GM21367 (cell line): ENCODE measurements around the gene ISLR.

Experiments
- ATAC-seq: cut with Tn5 transposase; IDR thresholded peaks from one replicate; pipeline ENCODE4 v1.9.1; 2021; ENCODE audit not compliant: unreplicated experiment

The ISLR gene

GRCh38 chr15:74192751-74193150 is 19.2 kb downstream of the ISLR start:
- no peak for ATAC-seq

DNA sequence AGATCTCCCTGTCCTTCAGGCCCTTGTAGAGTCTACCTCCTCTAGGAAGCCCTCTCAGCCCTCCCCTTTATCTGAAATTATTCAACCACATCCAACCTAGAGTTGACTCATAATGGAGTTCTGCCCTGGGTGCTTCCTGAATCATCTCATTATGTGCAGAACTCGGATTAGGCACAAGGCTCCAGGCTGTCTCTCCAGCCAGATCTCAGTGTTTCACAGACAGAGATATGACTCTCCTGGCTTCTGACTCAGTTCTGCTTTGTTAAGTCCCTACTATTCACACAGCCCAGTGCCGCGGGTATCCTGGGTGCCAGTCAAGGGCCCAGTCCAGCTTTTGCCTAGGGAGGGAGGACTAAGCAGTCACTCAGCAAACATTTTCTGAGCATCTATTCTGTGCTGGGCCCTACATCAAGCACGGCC is 19.8 kb downstream of the ISLR start:
- ATAC-seq = no peak

- no peak for ATAC-seq
These were observed 20.4 kb downstream of the ISLR start for GRCh38 chr15:74193905-74194304.

DNA sequence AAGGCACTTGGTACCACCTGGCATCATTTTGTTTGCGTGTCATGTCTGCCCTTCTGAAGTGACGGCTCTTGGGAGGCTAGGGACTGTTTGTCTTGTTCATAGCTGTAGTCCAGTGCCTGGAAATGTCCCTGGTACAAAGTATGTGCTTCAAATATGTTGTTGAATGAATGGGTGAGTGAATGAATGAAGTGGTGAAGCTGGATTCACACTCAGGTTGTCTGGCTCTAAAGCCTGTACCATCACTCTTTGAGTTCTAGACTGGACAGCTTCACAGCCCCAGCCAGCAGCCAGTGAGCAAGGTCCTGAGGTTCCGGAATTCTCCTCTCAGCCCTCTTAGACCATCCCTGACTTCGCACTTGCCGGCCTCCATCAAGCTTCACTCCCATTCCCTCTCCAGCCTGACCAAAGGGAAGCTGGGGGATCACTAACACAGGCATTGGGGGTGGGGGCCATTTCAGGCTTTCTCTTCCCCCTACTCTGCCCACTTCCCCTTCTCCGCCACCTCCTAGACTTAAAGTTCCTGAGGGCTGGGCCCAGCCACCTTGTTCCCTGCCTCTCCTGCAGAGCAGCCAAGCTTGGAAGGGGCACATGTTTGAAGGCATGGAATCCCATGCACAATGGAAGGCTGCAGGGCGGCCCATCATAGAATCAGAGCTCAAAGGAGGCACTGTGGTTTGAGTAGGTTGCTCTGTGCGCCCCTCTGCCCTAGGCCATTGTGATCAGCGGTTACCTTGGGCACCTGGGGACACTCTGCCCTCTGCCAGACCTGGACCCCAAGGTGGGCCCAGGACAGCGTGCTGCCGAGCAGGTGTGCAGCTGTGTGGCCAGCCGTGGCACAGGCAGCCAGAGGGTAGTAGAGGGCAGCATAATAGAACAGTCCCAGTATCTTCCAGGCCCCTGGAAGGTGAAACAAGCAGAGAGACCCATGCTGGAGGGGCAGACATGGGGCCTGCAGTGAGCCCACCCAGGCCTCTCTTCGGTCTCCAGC is 21.4 kb downstream of the ISLR start:
- no peak for ATAC-seq

DNA sequence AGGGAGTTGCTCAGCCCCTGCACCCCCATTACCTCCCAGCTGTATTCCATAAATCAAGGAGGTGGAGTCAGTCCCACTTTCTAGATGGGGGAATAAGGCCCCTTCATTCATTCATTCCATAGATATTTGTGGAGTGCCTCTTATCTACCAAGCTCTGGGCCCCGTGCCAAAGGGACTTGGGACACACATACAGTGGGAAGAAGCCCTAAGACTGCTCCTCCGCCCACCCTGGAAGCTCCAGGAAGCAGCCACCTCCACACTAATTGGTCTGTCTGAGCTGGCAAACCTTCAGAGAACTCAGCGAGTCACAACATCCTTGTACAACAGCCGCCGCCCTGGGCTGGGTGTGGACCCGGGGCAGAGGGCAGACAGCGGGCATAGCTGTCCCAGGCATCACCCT is 22.7 kb downstream of the ISLR start:
- ATAC-seq = no peak

GRCh38 chr15:74197176-74197965 is 23.9 kb downstream of the ISLR start:
- ATAC-seq = no peak

- ATAC-seq = no peak
These were observed 25.8 kb downstream of the ISLR start for GRCh38 chr15:74199297-74199652.

- no peak for ATAC-seq
These were observed 26.9 kb downstream of the ISLR start for GRCh38 chr15:74200412-74200815.

DNA sequence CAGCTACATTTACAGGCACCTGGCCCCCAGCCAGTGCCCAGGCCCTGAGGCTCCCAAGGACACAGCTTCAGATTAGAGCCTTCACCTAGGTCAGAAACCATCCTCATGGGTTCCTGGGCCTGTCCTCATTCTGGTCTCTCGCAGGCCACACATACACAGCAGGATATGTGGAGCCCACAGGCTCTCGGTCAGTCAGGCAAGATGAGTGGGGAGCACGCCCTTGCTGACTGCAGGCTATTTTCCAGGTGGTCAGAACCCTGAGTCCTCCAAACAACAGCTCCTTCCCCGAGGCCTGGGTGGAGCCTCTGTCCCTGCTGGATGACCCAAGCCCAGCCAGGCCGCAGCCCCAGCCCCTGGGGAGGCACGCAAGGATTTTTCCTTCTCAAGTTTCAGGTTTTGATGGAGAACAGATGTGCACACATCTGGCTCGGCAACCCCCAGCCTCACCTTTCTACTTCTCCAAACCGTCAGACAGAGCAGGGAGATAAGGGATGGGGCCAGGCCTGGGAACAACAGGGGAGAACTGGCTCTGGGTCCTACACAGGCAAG is 27.4 kb downstream of the ISLR start:
- no peak for ATAC-seq

- no peak for ATAC-seq
These were observed 28.4 kb downstream of the ISLR start for GRCh38 chr15:74201710-74202420.

DNA sequence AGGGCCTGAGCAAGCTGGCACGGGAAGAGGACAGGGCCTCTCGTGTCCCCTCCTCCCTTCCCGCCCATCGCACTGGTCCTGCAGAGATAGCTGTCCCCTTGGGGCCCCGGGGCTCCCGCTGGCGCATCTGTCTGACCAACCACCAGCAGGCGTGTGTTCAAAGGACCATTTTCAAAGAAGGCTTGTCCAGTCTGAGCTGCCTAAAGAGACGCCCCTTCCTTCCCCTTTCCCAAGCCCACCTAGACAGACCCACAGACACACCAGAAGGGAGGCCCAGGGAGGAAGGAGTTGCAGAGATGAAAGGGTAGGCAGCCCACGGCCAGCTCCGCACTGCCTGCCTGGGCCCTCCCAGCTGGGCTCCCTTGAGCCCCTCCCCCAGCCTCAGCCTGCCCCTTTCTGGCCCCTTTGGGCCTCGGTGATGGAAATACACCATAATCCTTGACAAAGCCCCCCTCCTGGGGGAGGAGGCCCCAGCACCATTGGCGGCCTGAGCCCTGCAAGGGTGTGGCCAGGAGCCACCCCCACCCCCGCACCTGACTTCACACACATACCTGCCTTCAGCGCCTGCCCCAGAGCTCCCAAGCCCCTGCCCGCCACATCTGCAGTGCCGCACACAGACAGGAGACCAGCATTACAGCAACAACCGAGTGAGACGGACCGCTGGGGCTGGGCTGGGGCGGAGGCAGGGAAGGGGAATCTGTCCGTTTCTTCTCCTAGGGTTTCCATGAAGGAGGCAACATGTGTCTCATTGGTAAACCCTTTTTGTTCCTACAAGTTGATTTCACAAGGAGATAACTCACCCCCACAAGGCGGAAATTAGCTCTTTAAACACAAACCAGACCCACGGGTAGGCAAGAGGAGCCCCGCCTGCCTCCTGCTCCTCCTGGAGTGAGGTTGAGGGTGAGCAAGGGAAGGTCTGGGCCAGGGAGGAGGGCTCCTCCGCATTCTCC is 29.2 kb downstream of the ISLR start, which contains the start of gene STRA6:
Gene STRA6, minus strand, starts transcription at position 336 of the 950 bp plus-strand sequence. CDS start 520 bp downstream, outside the sequence.
- ATAC-seq = no peak

DNA sequence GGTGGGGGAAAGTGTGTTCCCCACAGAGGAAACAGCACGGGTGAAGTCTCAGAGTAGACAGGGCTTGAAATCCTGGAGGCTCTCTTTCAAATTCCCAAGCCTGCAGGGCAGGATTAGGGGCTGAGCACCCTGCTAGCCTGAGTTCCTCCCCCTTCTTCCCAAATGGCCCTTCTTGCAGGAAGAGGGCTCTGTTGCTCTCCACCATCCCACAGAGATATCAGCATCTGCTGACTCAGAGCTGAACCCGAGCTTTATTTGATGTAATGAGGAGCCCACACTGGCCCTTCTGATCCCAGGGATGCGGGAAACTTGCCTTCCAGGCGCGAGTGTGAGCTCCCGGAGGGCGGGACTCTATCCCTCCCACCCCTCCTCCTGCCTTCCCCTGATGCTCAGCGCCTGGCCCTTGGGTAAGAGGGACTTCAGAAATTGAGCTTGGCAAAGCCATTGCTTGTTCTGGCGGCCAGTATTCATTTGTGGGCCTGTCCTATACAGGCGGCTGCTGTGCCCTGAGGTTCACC is 30.5 kb downstream of the ISLR start:
- no peak for ATAC-seq

DNA sequence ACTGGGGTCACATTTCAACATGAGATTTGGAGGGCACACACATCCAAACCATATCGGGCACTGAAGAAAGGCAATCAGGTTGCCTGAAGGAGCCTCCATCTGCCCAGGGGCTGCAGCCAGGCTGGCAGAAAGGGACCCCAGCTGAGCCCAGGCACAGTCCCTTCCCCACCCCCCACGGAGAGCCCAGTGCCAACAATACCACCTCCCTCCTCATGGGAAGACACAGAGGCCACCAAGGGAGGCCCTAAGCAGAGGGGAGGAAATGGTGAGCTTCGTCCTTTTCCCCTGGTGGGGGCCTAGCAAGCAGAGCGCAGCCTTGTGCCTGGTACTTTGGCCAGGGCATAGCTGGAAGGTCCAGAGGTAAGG is 32.1 kb downstream of the ISLR start:
- no peak for ATAC-seq

GRCh38 chr15:74206801-74207281 is 33.3 kb downstream of the ISLR start:
- no peak for ATAC-seq

DNA sequence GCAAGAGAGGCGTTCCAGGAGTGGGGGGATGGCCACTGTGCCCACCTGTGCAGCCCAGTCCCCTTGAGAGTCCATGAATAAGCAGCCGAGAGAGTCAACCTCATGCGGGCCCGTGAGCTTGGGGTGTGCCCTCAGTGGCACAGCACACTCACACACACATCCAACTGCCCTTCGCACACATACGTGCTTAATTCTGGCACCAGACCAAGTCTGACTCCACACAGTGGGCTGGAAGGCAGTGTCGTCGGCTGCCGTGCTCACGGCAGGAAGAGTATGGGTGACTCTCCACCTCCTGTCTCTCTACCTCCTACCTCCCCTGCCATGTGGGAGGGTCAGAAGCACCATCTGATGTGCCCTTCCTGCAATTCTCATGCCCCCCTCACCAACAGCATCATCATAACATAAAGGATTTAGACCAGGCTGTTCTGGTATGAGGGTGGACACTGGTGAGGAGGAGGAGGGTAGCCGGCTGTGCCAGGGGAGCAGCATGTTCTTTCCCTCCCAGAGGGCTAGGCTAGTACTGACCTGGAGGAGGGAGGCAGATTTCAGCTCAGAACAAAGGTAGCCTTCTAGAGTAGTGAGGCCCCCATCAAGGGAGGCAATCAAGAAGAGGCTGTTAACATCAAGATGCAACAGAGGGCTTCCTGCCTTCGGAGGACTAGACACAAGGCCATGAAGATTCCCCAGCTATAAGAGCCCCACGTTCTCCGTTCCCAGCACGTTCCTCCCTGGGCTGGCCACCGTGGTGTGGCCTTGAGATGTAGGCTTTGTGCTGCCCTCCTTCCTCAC is 34.3 kb downstream of the ISLR start:
- no peak for ATAC-seq

DNA sequence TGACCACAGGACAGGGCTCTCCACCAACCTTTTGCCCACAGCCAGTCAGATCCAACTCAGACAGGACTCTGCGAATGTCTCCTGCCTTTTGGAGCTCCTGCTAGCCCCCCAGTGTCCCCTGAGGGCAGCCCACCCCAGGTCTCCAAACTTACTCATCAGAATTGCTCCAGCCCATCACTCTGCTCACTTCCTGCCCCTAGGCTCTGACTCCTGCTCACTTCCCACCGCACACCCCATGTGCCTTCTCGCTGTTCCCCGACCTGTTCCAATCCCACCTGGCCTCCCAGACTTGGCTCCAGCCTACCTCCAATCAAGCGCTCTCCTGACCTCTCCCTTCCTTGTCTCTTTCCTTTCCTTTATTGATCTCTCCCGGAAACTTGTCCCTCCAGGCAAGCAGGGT is 35.0 kb downstream of the ISLR start:
- no peak for ATAC-seq

DNA sequence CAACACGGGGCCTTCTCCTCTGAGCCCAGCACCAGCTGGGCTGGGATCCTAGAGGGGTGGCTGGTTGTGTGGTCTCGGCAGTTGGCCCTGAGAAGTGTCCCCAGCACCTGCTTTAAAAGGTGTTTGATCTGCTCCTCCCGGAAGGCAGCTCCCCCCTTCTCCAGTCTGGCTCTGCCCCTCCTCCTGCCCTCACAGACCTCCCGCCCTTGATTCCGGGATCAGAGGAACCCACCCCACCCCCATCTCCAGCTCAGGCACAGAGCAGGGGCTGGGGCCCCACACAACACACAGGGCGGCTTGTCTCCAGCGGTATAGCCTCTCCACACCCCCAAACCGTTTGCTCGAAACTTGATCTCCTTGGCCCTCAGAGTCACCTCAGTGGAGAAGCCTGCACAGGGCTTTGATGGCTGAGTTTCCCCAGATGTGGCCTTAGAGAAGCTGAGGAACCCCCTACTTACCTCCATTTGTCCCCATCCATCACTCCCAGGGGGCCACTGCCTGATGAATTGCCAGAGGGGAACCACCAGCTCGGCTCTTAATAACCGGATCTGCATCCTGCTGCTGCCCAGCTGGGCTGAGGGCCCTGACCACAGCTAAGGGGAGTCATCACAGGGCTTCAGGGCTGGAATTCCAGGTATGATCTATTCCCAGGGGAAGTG is 35.5 kb downstream of the ISLR start:
- ATAC-seq = no peak

DNA sequence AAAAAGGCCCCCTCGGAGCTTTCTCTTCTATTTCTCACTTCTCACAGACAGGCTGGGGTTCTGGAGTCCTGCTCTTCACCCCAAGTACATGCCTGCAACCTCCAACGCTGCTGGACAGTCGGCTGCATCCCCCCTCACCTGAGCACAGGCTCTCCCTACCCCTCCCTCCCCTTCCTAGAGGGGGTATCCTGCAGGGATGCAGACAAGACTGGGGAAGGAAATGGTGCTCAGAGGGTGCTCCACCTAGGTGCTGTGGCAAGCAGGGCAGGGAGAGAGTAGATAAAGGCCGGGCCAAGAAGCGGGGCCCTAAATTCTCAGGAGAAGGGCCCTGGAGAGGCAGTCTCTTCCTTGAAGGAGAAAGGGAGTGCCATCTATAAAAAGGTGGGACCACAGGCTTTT is 36.0 kb downstream of the ISLR start:
- ATAC-seq = no peak
